Neural progenitor cell (in vitro differentiated cells): ENCODE measurements around the gene C11orf16.

Experiments used
- CTCF ChIP-seq: fragments of 200-600 bp; sonication (generic); IDR thresholded peaks from 2 replicates; pipeline ENCODE4 v1.5.1; 2017; ENCODE audit warnings: antibody characterized with exemption, mild to moderate bottlenecking
- EZH2 ChIP-seq: fragments of 200-600 bp; sonication (generic); IDR thresholded peaks from 2 replicates; pipeline ENCODE4 v1.6.1; 2017; ENCODE audit warnings: antibody characterized with exemption, mild to moderate bottlenecking, moderate library complexity

- no peak for TF ChIP-seq CTCF
- no peak for TF ChIP-seq EZH2
Measured at GRCh38 chr11:8886322-8886721, 46.4 kb downstream of the C11orf16 start.
